CD4-positive, alpha-beta T cell (primary cell): ENCODE measurements around the gene DTNBP1. TPM values are rescaled to one million over a fixed set of nuclear protein-coding genes. Genes with fewer than 3 reads are reported as not detected.

ENCODE experiments used
- ATAC-seq: fragments of 200-7000 bp; cut with Tn5 transposase; one replicate; pipeline ENCODE4 v1.10.0; 2022; ENCODE audit warnings: mild to moderate bottlenecking; ENCODE audit not compliant: poor library complexity
- CTCF ChIA-PET: fragments of 350-600 bp; sonication (Branson Sonifier 250); formaldehyde crosslinking; loops from one replicate; lab custom pipeline; 2021; ENCODE audit warnings: antibody characterized with exemption, inconsistent platforms; lab: Charles Lee
- POLR2A ChIA-PET: fragments of 350-600 bp; sonication (Branson Sonifier 250); formaldehyde crosslinking; loops from one replicate; lab custom pipeline; 2021; ENCODE audit warnings: antibody characterized with exemption, inconsistent platforms; lab: Charles Lee
- DNase-seq, 14 experiments: peaks; one replicate each; pipeline ENCODE4 v3.0.0-alpha.2; 2013 to 2020; ENCODE audit warnings: mixed read lengths in 2 of 14
- H3K27ac ChIP-seq, 2 donors: one replicate each; pipeline versions ENCODE4 v1.5.1 to v1.7.0; 2013; ENCODE audit warnings: low read length in 2 of 2, low read depth in 1 of 2, mild to moderate bottlenecking in 1 of 2
- H3K27me3 ChIP-seq, 2 experiments: 1 replicate in 1 of 2; 2 replicates in 1 of 2; pipeline versions ENCODE4 v1.6.1 to v1.7.0; 2013; ENCODE audit warnings: low read length in 2 of 2, control low read depth in 1 of 2, mild to moderate bottlenecking in 1 of 2, moderate library complexity in 1 of 2; ENCODE audit not compliant: insufficient read depth in 2 of 2, control insufficient read depth in 1 of 2
- H3K36me3 ChIP-seq: one replicate; pipeline ENCODE4 v1.6.1; 2013; ENCODE audit warnings: low read length, control low read depth; ENCODE audit not compliant: insufficient read depth
- H3K4me1 ChIP-seq: one replicate; pipeline ENCODE4 v1.6.1; 2013; ENCODE audit warnings: low read length, control low read depth; ENCODE audit not compliant: insufficient read depth
- H3K4me3 ChIP-seq: one replicate; pipeline ENCODE4 v1.5.1; 2013; ENCODE audit warnings: mild to moderate bottlenecking, low read length, moderate library complexity
- H3K9me3 ChIP-seq, 2 experiments: 1 replicate in 1 of 2; 2 replicates in 1 of 2; pipeline versions ENCODE4 v1.6.1 to v1.7.0; 2013; ENCODE audit warnings: low read length in 2 of 2, mild to moderate bottlenecking in 2 of 2, control low read depth in 1 of 2, moderate library complexity in 1 of 2; ENCODE audit not compliant: control insufficient read depth in 1 of 2, insufficient read depth in 1 of 2
- H3K27ac Mint-ChIP-seq: one replicate; pipeline ENCODE4 v1.8.0; 2020; ENCODE audit warnings: mixed read lengths
- H3K27me3 Mint-ChIP-seq: one replicate; pipeline ENCODE4 v1.8.0; 2021; ENCODE audit warnings: mixed read lengths
- H3K36me3 Mint-ChIP-seq: one replicate; pipeline ENCODE4 v1.8.0; 2021; ENCODE audit warnings: low read depth, mixed read lengths
- H3K4me1 Mint-ChIP-seq: one replicate; pipeline ENCODE4 v1.8.0; 2021; ENCODE audit warnings: low read depth, mixed read lengths
- H3K4me3 Mint-ChIP-seq: one replicate; pipeline ENCODE4 v1.8.0; 2020; ENCODE audit warnings: mild to moderate bottlenecking, mixed read lengths
- H3K9me3 Mint-ChIP-seq: one replicate; pipeline ENCODE4 v1.8.0; 2020; ENCODE audit warnings: mixed read lengths
- CTCF ChIP-seq: fragments of 200-600 bp; IDR thresholded peaks from one replicate; pipeline ENCODE4 v1.8.0; 2022; ENCODE audit warnings: antibody characterized with exemption, mild to moderate bottlenecking
- intact Hi-C, 2 experiments: fragments of 100-400 bp; cut with DNase I in 1 of 2; cut with micrococcal nuclease in 1 of 2; formaldehyde crosslinking; loops; one replicate each; pipeline versions ENCODE4 v1.15.1 to v1.9.0; 2023 to 2025; cut with DNase I, micrococcal nuclease
- total RNA-seq, 174 experiments: library from RNA in 2 of 174; stranded (reverse) in 2 of 174; gene quantifications; one replicate each; pipeline ENCODE4 v1.2.3 and lab custom pipeline; 2021 to 2026

The DTNBP1 gene
- total RNA-seq, 2 experiments from 2014 or later = 14.5 to 14.7 TPM

DNA sequence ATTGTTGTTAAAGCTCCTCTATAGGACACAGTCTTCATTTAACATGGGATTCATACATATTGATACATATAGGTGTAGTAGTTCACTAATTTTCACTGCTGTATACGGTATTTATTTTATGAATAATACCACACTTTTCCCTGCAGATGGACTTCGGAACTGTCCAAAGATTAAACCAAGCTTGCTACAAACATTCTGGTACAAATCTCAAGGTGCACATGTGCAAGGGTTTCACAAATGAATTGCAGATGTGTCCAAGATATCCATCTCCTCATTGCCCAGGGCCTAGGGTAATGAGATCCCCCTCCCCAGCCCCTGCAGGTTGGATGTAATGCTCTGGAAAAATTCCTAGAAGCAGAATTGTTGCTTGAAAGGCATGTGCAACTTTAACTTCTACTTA lies 31.4 kb downstream of the DTNBP1 start:
- no peaks in the 10 kb centered on the region for H3K27me3 ChIP-seq
- CTCF ChIA-PET = interaction anchor here (1.2 kb wide), 1 partner anchor 13 kb away, joined by 3 read pairs; no protein-coding TSS in a partner anchor
- no peak overlapping the region for H3K4me3 ChIP-seq
- intact Hi-C loops = no loop called here
- DNase-seq (no peak), ATAC-seq (no peak)
- peaks cover 2% of the 10 kb centered on the region for H3K4me1 ChIP-seq
- H3K36me3 Mint-ChIP-seq = peaks cover 33% of the 10 kb centered on the region
- H3K4me1 Mint-ChIP-seq = peaks cover 57% of the 10 kb centered on the region
- no peak overlapping the region for H3K27ac ChIP-seq
- H3K27me3 Mint-ChIP-seq = no peaks in the 10 kb centered on the region
- H3K9me3 ChIP-seq = no peaks in the 10 kb centered on the region
- no peak overlapping the region for H3K27ac Mint-ChIP-seq
- H3K4me3 Mint-ChIP-seq = no peak overlapping the region
- H3K36me3 ChIP-seq = peaks cover 2% of the 10 kb centered on the region
- TF ChIP-seq CTCF = no peak
- POLR2A ChIA-PET = no interaction called here
- no peaks in the 10 kb centered on the region for H3K9me3 Mint-ChIP-seq

DNA sequence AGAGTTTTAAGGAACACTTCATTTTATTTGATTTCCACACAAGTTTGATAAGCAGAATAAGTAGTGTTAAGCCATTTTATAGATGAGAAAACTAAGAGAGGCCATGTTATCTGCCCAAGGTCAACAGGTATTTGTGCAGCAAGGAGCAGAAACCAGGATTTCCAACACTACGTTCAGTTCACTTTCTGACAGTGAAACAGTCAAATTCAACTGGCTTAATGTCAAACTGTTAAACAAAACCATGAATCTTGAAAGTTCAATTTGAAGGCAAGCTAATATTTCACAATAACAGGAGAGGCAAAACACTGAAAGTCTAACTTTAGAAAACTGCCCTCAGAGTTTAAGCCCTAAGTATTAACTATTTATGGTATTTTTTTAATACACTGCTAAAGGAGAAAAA lies 32.6 kb downstream of the DTNBP1 start:
- no peak for ATAC-seq
- intact Hi-C loops = no loop called here
- POLR2A ChIA-PET = no interaction called here

DNA sequence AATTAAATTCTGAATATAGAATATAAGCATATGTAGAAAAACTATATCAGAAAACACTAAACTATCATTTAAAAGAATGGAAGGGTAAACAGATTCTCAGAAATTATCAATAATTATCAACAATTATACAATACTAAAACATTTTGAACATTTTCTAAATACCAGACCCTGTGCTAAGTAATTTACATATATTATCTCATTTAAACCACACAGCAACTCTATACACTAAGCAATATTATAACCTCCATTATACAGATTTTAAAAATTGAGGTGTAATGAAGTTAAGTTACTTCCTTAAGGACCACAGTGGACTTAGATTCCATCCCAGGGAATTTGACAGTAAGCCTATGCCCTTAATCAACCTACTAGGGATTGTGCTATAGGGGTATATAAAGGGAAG lies 33.3 kb downstream of the DTNBP1 start:
- intact Hi-C loops = loop anchor here in 1 of 2 experiments (10.0 kb wide), 1 partner anchor 1505 kb away; no protein-coding TSS in a partner anchor
- no peak overlapping the region for H3K4me3 Mint-ChIP-seq
- ATAC-seq (no peak), DNase-seq (no peak)
- peaks cover 74% of the 10 kb centered on the region for H3K4me1 Mint-ChIP-seq
- Histone ChIP-seq H3K4me3 (no peak overlapping the region), H3K27ac (no peak overlapping the region), H3K9me3 (no peaks in the 10 kb centered on the region), H3K36me3 (peaks cover 4% of the 10 kb centered on the region), H3K27me3 (no peaks in the 10 kb centered on the region), H3K4me1 (peaks cover 2% of the 10 kb centered on the region)
- H3K27ac Mint-ChIP-seq = no peak overlapping the region
- H3K9me3 Mint-ChIP-seq = no peaks in the 10 kb centered on the region
- POLR2A ChIA-PET = no interaction called here
- peaks cover 21% of the 10 kb centered on the region for H3K36me3 Mint-ChIP-seq
- CTCF ChIA-PET = no interaction called here
- H3K27me3 Mint-ChIP-seq = no peaks in the 10 kb centered on the region
- no peak for TF ChIP-seq CTCF

More for the DNA sequence above, 32.6 kb downstream of the DTNBP1 start:
- H3K27me3 Mint-ChIP-seq = no peaks in the 10 kb centered on the region
- H3K4me1 Mint-ChIP-seq = peaks cover 69% of the 10 kb centered on the region
- H3K4me1 ChIP-seq = peaks cover 2% of the 10 kb centered on the region
- H3K9me3 Mint-ChIP-seq = no peaks in the 10 kb centered on the region
- H3K4me3 Mint-ChIP-seq = no peak overlapping the region
- H3K27ac Mint-ChIP-seq = no peak overlapping the region
- no peaks in the 10 kb centered on the region for H3K9me3 ChIP-seq
- H3K36me3 ChIP-seq = peaks cover 4% of the 10 kb centered on the region
- H3K27me3 ChIP-seq = no peaks in the 10 kb centered on the region
- H3K36me3 Mint-ChIP-seq = peaks cover 27% of the 10 kb centered on the region
- no peak overlapping the region for H3K27ac ChIP-seq
- no peak overlapping the region for H3K4me3 ChIP-seq
- no peak for DNase-seq
- CTCF ChIA-PET = interaction anchor here (1.2 kb wide), 1 partner anchor 12 kb away, joined by 3 read pairs; no protein-coding TSS in a partner anchor
- TF ChIP-seq CTCF = no peak
